ENCODE data around the gene ZNF3.

GRCh38 chr7:100090527-100091410 is 9.2 kb upstream of the ZNF3 start:
- TF ChIP-seq POLR2A (IDR thresholded peaks at IDR 0.05; ENCODE audit: low read length) (no peak), GATA1 (IDR thresholded peaks at IDR 0.05; ENCODE audit: low read depth, low read length) (no peak)
